Muscle layer of colon (tissue), 2 donors: ENCODE results near the gene PTGER1.

Experiments used
- H3K27ac ChIP-seq: one replicate; pipeline ENCODE4 v1.7.0; 2013; ENCODE audit warnings: low read depth, mild to moderate bottlenecking, low read length, moderate library complexity
- H3K27me3 ChIP-seq, 2 donors: one replicate each; pipeline ENCODE4 v1.7.0; 2013; ENCODE audit warnings: low read length in 2 of 2, mild to moderate bottlenecking in 2 of 2; ENCODE audit not compliant: insufficient read depth in 2 of 2, control insufficient read depth in 1 of 2
- H3K36me3 ChIP-seq: one replicate; pipeline ENCODE4 v1.7.0; 2013; ENCODE audit warnings: mild to moderate bottlenecking, low read length; ENCODE audit not compliant: insufficient read depth
- H3K4me1 ChIP-seq: one replicate; pipeline ENCODE4 v1.7.0; 2013; ENCODE audit warnings: mild to moderate bottlenecking, low read length; ENCODE audit not compliant: insufficient read depth
- H3K4me3 ChIP-seq, 2 donors: one replicate each; pipeline ENCODE4 v1.7.0; 2013; ENCODE audit warnings: low read length in 2 of 2, low read depth in 1 of 2, mild to moderate bottlenecking in 1 of 2, moderate library complexity in 1 of 2
- H3K9ac ChIP-seq: one replicate; pipeline ENCODE4 v1.7.0; 2013; ENCODE audit warnings: low read length
- H3K9me3 ChIP-seq: one replicate; pipeline ENCODE4 v1.7.0; 2013; ENCODE audit warnings: mild to moderate bottlenecking, low read length
- donor health status: abdominal sarcoma.
- donor health status: Adenocarcinoma of cecum.

Gene PTGER1

DNA sequence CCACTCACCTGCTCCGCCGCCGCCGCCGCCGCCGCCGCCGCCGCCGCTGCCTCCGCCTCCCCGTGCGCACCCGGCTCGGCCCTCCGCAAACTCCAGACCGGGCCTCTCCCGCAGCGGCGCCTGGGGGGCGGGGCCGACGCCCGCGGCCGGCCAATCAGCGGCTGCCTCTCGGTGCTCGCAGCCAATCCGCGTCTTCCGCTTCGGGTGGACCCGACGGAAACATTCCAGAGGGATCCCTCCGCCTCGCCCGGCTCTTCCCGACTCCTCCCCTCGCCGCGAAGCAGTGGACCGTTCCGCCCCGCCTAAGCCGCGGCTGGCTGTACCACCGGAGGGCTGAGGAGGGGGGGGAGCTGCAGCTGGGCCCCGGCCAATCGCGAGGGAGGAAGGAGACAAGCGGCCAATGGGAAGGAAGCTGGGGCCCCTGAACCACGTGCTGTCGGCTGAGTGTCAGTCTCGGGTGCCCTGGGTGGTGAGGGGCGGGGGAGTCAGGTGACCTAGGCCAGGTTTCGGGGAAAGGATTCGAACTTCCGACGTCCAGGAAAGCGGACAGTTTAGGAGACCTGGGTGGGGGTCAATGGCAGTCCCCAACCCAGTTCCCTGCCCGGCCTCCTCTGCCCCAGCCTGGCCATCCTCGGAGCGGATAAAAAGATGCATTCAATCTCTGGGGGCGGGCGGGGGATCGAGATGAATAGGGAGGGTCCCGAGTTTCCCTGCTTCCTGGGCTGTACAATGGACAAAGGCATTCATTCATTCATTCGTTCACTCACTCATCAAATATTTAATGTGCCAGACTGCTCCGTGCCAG lies 21.1 kb upstream of the PTGER1 start, which contains the start of gene GIPC1:
Gene GIPC1 (minus strand): TSS at position 99 of the 805 bp plus-strand sequence. CDS start 13,151 bp downstream, outside the sequence.
- Histone ChIP-seq H3K4me3 (peak within 1 kb of the TSS; percentile 68 to 81), H3K4me1 (peaks cover 13% of the 10 kb centered on the region), H3K27ac (peak within 1 kb of the TSS; percentile 70), H3K9ac (peak within 1 kb of the TSS; percentile 65), H3K27me3 (no peaks in the 10 kb centered on the region), H3K36me3 (peaks cover 4% of the 10 kb centered on the region), H3K9me3 (no peaks in the 10 kb centered on the region)

DNA sequence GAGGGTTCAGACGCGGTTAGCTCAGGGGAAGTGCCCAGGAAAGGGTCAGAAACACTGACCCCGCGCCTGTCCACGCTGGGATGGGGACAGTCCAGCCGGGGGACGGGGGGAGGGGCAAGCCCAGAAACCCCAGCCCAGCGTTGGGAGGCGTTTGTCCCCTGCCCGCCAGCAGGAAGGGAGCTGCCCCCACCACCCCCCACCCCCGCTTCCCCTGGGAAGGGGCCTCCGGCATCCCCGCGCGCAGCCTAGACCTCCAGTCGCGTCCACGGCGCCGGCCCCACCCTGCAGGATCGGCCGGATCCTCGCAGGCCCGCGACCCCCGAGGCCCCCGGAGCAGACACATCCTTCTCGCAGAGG lies 20.5 kb upstream of the PTGER1 start:
- peak overlapping the region; percentile 68 to 81 for H3K4me3 ChIP-seq
- peaks cover 13% of the 10 kb centered on the region for H3K4me1 ChIP-seq
- H3K9ac ChIP-seq: peak overlapping the region; percentile 65
- H3K36me3 ChIP-seq: peaks cover 5% of the 10 kb centered on the region
- H3K27ac ChIP-seq: peak overlapping the region; percentile 70
- H3K9me3 ChIP-seq: no peaks in the 10 kb centered on the region
- H3K27me3 ChIP-seq: no peaks in the 10 kb centered on the region

DNA sequence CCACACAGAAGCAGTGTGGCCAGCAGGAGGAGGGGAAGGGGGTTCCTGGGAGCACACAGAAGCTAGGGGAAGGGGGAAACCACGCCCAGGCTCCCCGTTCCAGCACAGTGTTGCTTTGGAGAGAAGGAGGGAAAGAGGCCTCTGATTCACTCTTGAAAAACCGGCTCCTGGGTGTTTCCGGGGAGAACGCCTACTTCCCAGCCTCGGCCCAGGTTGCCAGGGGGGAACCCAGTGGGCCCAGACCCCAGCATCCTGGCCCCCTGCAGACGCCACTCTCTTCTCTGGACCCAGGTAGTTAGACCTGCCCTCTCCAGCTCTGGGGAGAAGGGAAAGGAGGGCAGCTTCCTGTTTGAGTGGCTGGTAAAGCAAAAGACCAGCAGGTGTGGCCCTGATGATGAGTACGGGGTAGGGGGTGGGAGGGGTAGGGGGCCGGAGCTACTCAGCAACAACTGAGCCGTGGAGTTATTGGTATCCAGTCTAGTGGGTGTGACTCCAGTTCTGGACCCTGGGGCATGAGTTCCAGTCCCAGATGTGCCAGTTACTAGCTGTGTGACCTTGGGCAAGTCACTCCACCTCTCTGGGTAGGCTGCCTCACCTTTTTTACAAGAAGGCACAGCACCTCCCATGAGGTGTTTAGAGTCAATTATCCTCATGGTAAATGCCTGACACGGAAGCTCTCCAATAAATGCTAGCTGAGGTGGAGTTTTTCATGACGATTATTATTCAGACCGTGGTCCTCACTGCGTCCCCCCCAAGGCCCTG lies 19.9 kb upstream of the PTGER1 start:
- Histone ChIP-seq H3K4me3 (peak overlapping the region; percentile 68 to 81), H3K36me3 (peaks cover 5% of the 10 kb centered on the region), H3K9ac (peak overlapping the region; percentile 65), H3K27me3 (no peaks in the 10 kb centered on the region), H3K27ac (peak overlapping the region; percentile 70), H3K4me1 (peaks cover 13% of the 10 kb centered on the region), H3K9me3 (no peaks in the 10 kb centered on the region)

DNA sequence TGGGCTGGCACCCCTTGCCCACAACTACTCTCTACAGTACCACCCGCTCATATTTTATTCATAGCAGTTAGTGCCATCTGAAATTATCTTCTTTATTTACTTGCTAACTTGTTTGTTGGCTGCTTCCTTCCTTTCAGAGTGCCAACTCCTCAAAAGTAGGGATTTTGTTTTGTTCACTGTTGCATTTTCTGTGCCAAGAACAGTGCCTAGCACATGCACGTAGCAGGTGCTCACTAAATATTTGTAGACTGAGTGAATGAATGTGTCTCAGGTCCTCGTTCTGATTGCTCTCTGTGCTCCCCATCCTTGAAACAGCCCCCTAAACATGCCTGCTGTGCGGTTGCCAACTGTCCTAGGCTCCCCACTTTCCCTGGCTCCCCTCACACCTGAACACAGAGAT lies 19.3 kb upstream of the PTGER1 start:
- Histone ChIP-seq H3K4me3 (peak overlapping the region in 1 of 2 donors; percentile 81), H3K27me3 (no peaks in the 10 kb centered on the region), H3K4me1 (peaks cover 13% of the 10 kb centered on the region), H3K36me3 (peaks cover 5% of the 10 kb centered on the region), H3K27ac (no peak overlapping the region), H3K9ac (peak overlapping the region; percentile 65), H3K9me3 (no peaks in the 10 kb centered on the region)

DNA sequence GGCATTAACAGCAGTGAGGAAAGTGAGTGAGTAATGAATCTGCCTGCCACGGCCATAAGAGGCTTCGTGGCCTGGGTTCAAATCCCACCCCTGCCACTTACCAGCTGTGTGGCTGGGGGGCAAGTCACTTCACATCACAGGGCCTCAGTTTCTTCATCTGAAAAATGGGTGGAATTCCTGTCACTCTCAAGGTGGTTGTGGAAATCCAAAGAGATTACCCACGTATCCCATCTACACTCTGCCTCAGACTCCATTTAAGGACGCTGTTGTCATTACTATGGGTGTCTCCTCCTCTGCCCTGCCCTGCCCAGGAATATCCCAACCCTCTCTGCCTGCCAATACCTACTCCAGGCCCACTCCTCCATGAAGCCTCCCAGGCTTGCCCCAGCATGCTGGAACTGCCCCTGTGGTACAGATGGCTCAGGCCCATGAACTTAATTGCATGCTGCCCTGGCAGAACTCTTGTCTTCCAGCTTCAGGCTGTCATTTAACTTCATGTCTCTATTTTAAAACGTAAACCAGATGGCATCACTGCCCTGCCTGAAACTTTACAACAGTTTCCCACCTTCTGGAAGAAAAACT lies 17.7 kb upstream of the PTGER1 start:
- Histone ChIP-seq H3K36me3 (peaks cover 11% of the 10 kb centered on the region), H3K4me1 (peaks cover 13% of the 10 kb centered on the region), H3K27ac (no peak overlapping the region), H3K4me3 (no peak overlapping the region), H3K9me3 (no peaks in the 10 kb centered on the region), H3K9ac (no peak overlapping the region), H3K27me3 (no peaks in the 10 kb centered on the region)

DNA sequence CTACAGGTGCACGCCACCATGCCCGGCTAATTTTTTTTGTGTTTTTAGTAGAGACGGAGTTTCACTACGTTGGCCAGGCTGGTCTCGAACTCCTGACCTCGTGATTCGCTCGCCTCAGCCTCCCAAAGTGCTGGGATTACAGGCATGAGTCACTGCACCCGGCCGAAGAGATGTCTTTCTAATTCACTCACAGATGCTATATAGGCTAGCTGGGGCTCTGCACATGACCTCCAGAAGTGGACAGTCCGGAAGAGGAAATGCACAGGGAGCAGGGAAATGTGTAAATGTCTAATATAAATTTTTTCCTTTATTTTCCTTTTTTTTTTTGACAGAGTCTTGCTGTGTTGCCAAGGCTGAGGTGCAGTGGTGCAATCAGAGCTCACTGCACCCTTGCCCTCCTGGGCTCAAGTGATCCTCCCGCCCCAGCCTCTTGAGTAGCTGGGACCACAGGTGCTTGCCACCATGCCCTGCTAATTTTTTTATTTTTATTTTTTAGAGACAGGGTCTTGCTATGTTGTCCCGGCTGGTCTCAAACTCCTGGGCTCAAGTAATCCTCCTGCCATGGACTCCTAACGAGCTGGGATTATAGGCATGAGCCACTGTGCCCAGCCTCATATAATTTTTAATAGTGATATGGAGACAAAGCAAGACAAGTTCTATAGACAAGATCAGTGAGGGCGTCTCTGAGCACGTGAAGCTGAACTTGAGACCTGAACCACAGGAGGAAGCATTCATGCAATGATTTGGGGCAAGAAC lies 12.4 kb upstream of the PTGER1 start:
- Histone ChIP-seq H3K9ac (no peak overlapping the region), H3K27me3 (no peaks in the 10 kb centered on the region), H3K9me3 (no peaks in the 10 kb centered on the region), H3K4me1 (no peaks in the 10 kb centered on the region), H3K36me3 (peaks cover 11% of the 10 kb centered on the region), H3K27ac (no peak overlapping the region), H3K4me3 (no peak overlapping the region)

DNA sequence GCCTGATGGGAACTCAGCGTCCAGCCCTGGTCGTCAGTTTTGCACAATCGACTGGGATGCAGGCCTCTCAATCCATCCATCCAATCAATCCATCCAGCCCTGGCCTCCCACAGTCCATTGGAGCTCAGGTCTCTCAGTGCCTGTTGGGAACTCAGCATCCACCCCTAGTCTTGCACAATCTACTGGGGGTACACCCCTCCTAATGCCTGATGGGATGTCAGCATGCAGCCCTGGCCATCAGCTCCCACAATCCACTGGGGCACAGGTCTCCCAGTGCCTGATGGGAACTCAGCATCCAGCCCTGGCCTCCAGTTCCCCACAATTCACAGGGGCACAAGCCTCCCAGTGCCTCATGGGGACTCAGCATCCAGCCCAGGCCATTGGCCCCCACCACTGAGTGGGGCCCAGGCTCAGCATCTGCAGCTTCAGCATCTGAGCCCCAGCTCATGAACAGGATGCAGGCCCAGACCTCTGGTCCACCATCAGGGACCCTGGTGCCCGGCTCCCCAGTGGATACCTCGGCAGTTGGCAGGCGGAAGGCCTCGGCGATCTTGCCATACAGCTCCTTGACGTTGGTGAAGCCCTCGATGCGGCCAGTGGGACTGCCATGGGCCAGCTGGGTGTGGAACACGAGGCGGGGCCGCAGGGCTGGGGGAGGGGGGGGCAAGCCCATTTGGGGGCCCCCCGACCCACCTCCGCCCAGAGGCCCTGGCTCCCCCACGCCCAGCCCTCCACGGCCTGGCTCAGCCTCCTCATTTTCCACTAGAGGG lies 7.2 kb upstream of the PTGER1 start:
- H3K27ac ChIP-seq: no peak overlapping the region
- no peak overlapping the region for H3K4me3 ChIP-seq
- no peaks in the 10 kb centered on the region for H3K9me3 ChIP-seq
- no peak overlapping the region for H3K9ac ChIP-seq
- H3K4me1 ChIP-seq: no peaks in the 10 kb centered on the region
- H3K36me3 ChIP-seq: peaks cover 17% of the 10 kb centered on the region
- no peaks in the 10 kb centered on the region for H3K27me3 ChIP-seq

DNA sequence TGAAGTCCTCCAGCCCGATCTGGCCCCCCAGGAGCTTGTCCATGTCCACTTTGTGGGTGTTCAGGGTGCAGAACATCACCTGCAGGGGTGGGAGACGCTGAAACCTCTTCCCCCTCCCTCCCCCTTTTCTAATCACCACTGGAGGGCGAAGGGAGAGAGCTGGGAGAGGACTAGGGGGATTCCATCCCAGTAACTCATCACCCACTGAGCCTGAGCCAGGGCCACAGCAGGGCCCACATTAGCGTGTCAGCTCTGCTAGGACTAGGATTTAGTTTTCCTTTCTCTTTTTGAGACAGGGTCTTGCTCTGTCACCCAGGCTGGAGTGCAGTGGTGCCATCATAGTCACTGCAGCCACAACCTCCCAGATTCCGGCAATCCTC lies 5.5 kb upstream of the PTGER1 start:
- H3K27ac ChIP-seq: no peak overlapping the region
- no peak overlapping the region for H3K4me3 ChIP-seq
- H3K27me3 ChIP-seq: peaks cover 0 to 1% of the 10 kb centered on the region in 2 donors
- no peaks in the 10 kb centered on the region for H3K9me3 ChIP-seq
- no peak overlapping the region for H3K9ac ChIP-seq
- peaks cover 17% of the 10 kb centered on the region for H3K36me3 ChIP-seq
- H3K4me1 ChIP-seq: no peaks in the 10 kb centered on the region

DNA sequence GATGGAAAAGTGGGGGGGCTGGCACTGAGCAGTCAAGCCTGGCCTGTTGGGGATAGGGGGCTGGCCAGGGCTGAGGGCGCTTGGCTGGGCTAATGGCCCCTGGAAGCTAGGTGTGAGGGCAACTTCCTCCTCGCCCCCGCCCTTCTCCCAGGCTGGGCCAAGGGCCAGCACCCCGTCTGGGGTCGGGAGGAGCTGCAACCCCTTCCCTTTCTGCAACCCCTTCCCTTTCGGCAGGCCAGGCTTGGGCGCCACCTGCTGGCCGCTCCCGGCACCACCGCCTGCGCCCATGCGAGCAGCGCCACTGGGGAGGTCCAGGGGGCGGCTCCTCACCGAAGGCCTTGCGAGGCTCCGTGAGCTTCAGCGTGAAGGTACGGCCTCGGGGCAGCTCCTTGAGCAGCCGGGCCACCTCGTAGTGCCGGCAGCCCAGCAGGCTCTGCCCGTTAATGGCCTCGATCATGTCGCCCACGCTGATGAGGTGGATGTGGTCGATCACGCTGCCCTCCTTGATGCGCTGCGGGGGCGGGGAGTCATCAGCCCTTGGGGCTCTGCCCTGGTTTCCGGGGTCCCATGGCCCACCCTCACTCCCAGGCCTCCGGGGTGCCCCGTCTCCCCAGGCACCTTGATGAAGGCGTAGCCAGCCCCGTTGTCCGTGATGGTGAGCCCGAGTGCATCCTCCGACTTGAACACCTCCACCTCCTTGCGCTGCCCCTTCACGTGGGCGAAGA lies 5.0 kb upstream of the PTGER1 start:
- H3K9ac ChIP-seq: no peak overlapping the region
- no peaks in the 10 kb centered on the region for H3K9me3 ChIP-seq
- H3K27ac ChIP-seq: no peak overlapping the region
- H3K36me3 ChIP-seq: peaks cover 17% of the 10 kb centered on the region
- peaks cover 0 to 7% of the 10 kb centered on the region in 2 donors for H3K27me3 ChIP-seq
- H3K4me1 ChIP-seq: peaks cover 5% of the 10 kb centered on the region
- no peak overlapping the region for H3K4me3 ChIP-seq

DNA sequence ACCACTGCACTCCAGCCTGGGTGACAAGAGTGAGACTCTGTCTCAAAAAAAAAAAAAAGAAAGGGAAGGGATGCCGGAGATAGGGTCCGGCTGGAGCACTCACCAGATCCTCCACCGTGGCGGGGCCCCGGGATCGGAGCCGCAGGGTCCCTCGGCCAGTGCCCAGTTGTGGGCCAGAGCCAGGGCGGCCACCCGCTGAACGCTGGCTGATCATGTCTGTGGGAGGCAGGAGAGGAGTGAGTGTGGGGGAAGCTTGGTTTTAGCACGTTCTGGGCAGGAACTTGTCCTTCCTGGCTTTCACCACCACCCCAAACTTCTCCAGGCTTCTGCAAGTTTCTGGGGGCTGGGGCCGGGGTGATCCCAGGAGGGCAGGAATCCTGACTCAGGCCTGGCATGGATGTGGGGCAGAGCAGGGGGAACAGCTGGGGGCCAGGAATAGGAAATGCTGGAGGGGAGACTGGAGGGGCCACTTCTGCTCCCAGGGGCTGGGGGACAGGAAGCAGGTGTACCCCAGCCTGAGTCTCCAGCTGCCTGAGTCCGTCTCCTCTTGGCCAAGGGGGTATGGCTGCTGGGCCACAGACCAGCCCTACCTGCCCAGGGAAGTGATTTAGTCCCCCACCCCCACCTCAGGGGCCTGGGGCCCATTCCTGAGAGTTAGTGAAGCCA lies 4.3 kb upstream of the PTGER1 start:
- Histone ChIP-seq H3K9ac (no peak overlapping the region), H3K4me1 (peaks cover 9% of the 10 kb centered on the region), H3K36me3 (peaks cover 17% of the 10 kb centered on the region), H3K9me3 (no peaks in the 10 kb centered on the region), H3K4me3 (no peak overlapping the region), H3K27ac (no peak overlapping the region), H3K27me3 (peaks cover 0 to 14% of the 10 kb centered on the region in 2 donors)
